ENCODE data around the gene DISC1. TPM values are rescaled to one million over a fixed set of nuclear protein-coding genes. Genes with fewer than 3 reads are reported as not detected.
A peak's percentile ranks its signal among the peaks of the same experiment; 100 is the strongest.

Gene DISC1
- polyA plus RNA-seq, 3 donors = 5.5 to 14.7 (median 5.8) TPM

GRCh38 chr1:231869364-231869763 is 242.8 kb downstream of the DISC1 start:
- Mint-ChIP-seq H3K4me3 (peak overlapping the region in 1 of 2 donors; percentile 2), H3K36me3 (peaks cover 23 to 31% of the 10 kb centered on the region in 2 donors), H3K4me1 (peaks cover 36% of the 10 kb centered on the region), H3K9me3 (peaks cover 0 to 5% (median under 1%) of the 10 kb centered on the region in 7 donors), H3K27me3 (ENCODE audit: low read depth in 3 of 3) (no peaks in the 10 kb centered on the region), H3K27ac (peak overlapping the region; percentile 38 to 83 (median 63))
- no peak overlapping the region for H2AFZ ChIP-seq (ENCODE audit: insufficient read depth, low read depth, low read length, poor library complexity, severe bottlenecking)
- H3K79me2 ChIP-seq (ENCODE audit: insufficient read depth, low read length) = peaks cover 9% of the 10 kb centered on the region
- H3K9ac ChIP-seq (ENCODE audit: insufficient read depth, low read length, poor library complexity, severe bottlenecking) = no peak overlapping the region
- peak overlapping the region in 1 of 2 donors; percentile 46 for H3K27ac ChIP-seq (ENCODE audit: low read depth in 1 of 2, low read length in 2 of 2)
- no peaks in the 10 kb centered on the region for H3K27me3 ChIP-seq (ENCODE audit: control insufficient read depth in 2 of 2, insufficient read depth in 2 of 2, low read length in 2 of 2)
- intact Hi-C loops (cut with micrococcal nuclease) = no loop called here
- peaks cover 14 to 17% of the 10 kb centered on the region in 2 donors for H3K4me1 ChIP-seq (ENCODE audit: control insufficient read depth in 1 of 2, insufficient read depth in 2 of 2, low read length in 2 of 2)
- peak; percentile 48 to 56 (median 53) for DNase-seq
- H4K20me1 ChIP-seq (ENCODE audit: insufficient read depth, low read length) = peaks cover 42% of the 10 kb centered on the region
- WGBS (ENCODE audit: insufficient coverage) = 83% methylated on average over 1 of the region's 2 CpGs
- H3K4me3 ChIP-seq (replicated peaks in 1 of 3; ENCODE audit: low read depth in 2 of 3, low read length in 3 of 3) = no peak overlapping the region
- TF ChIP-seq, protein P1, sequence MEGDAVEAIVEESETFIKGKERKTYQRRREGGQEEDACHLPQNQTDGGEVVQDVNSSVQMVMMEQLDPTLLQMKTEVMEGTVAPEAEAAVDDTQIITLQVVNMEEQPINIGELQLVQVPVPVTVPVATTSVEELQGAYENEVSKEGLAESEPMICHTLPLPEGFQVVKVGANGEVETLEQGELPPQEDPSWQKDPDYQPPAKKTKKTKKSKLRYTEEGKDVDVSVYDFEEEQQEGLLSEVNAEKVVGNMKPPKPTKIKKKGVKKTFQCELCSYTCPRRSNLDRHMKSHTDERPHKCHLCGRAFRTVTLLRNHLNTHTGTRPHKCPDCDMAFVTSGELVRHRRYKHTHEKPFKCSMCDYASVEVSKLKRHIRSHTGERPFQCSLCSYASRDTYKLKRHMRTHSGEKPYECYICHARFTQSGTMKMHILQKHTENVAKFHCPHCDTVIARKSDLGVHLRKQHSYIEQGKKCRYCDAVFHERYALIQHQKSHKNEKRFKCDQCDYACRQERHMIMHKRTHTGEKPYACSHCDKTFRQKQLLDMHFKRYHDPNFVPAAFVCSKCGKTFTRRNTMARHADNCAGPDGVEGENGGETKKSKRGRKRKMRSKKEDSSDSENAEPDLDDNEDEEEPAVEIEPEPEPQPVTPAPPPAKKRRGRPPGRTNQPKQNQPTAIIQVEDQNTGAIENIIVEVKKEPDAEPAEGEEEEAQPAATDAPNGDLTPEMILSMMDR (IDR thresholded peaks at IDR 0.05) = no peak
- H3K36me3 ChIP-seq (replicated peaks in 1 of 2; ENCODE audit: control insufficient read depth in 1 of 2, insufficient read depth in 2 of 2, low read length in 2 of 2) = peaks cover 10 to 23% of the 10 kb centered on the region in 2 donors
- peaks cover 0 to 3% of the 10 kb centered on the region in 2 donors for H3K9me3 ChIP-seq (replicated peaks in 1 of 2; ENCODE audit: control insufficient read depth in 1 of 2, insufficient read depth in 1 of 2, low read length in 2 of 2)
- no peak overlapping the region for H3K4me2 ChIP-seq (replicated peaks; ENCODE audit: extremely low read depth, low read length, poor library complexity, severe bottlenecking)

DNA sequence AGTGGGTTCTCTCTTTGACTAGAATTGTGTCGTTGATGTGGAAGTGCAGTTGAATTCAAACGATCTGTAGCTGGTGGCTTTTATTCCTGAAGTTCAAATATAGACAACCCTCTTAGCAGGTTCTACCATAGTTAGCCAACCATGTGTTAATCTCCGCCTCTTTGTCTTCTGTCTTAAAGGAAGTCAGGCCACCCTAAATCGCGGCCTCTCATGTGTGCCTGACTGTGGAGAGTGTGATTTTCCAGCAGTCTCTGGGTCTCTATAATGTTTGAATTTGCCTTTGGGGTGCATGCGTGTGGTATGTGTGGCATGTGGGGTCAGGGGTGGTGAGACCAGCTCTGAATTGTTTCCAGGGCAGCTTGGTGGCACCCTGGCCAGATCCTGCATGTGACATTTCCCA is 244.9 kb downstream of the DISC1 start:
- no peak overlapping the region for H3K4me3 Mint-ChIP-seq
- intact Hi-C loops (cut with micrococcal nuclease) = loop anchor here in 1 of 2 donors (5.0 kb wide), 1 partner anchor 1371 kb away; no protein-coding TSS in a partner anchor
- H3K4me1 ChIP-seq (ENCODE audit: control insufficient read depth in 1 of 2, insufficient read depth in 2 of 2, low read length in 2 of 2) = peaks cover 11 to 14% of the 10 kb centered on the region in 2 donors
- H3K9me3 ChIP-seq (replicated peaks in 1 of 2; ENCODE audit: control insufficient read depth in 1 of 2, insufficient read depth in 1 of 2, low read length in 2 of 2) = peaks cover 12 to 22% of the 10 kb centered on the region in 2 donors
- H3K9me3 Mint-ChIP-seq = peaks cover 11 to 21% (median 16%) of the 10 kb centered on the region in 7 donors
- H3K4me2 ChIP-seq (replicated peaks; ENCODE audit: extremely low read depth, low read length, poor library complexity, severe bottlenecking) = no peak overlapping the region
- peak overlapping the region in 3 of 7 donors; percentile 4 to 75 (median 59) for H3K27ac Mint-ChIP-seq
- DNase-seq = no peak
- H3K9ac ChIP-seq (ENCODE audit: insufficient read depth, low read length, poor library complexity, severe bottlenecking) = no peak overlapping the region
- peaks cover 37% of the 10 kb centered on the region for H4K20me1 ChIP-seq (ENCODE audit: insufficient read depth, low read length)
- H3K4me3 ChIP-seq (replicated peaks in 1 of 3; ENCODE audit: low read depth in 2 of 3, low read length in 3 of 3) = no peak overlapping the region
- no peak overlapping the region for H3K27ac ChIP-seq (ENCODE audit: low read depth in 1 of 2, low read length in 2 of 2)
- H3K79me2 ChIP-seq (ENCODE audit: insufficient read depth, low read length) = peaks cover 9% of the 10 kb centered on the region
- H3K36me3 ChIP-seq (replicated peaks in 1 of 2; ENCODE audit: control insufficient read depth in 1 of 2, insufficient read depth in 2 of 2, low read length in 2 of 2) = peaks cover 13 to 43% of the 10 kb centered on the region in 2 donors
- TF ChIP-seq, protein P1 (IDR thresholded peaks at IDR 0.05) = no peak
- no peaks in the 10 kb centered on the region for H3K27me3 ChIP-seq (ENCODE audit: control insufficient read depth in 2 of 2, insufficient read depth in 2 of 2, low read length in 2 of 2)
- peaks cover 41 to 48% of the 10 kb centered on the region in 2 donors for H3K36me3 Mint-ChIP-seq
- peaks cover 25% of the 10 kb centered on the region for H3K4me1 Mint-ChIP-seq
- H2AFZ ChIP-seq (ENCODE audit: insufficient read depth, low read depth, low read length, poor library complexity, severe bottlenecking) = no peak overlapping the region
- H3K27me3 Mint-ChIP-seq (ENCODE audit: low read depth in 3 of 3) = no peaks in the 10 kb centered on the region
- 87% methylated on average over 3 of the region's 6 CpGs for WGBS (ENCODE audit: insufficient coverage)

Data from CD14-positive monocyte (primary cell).